GM23248 (cell line): ENCODE data around the gene DAAM1. TPM values are rescaled to one million over a fixed set of nuclear protein-coding genes. Genes with fewer than 3 reads are reported as not detected.

ENCODE experiments used
- DNase-seq: peaks from one replicate; pipeline ENCODE4 v3.0.0-alpha.2; 2015
- H2AFZ ChIP-seq: fragments of 200-600 bp; sonication (generic); 2 replicates; pipeline ENCODE4 v1.6.1; 2016; ENCODE audit warnings: antibody characterized with exemption
- H3F3A ChIP-seq: fragments of 200-600 bp; sonication (generic); 2 replicates; pipeline ENCODE4 v1.6.1; 2016; ENCODE audit warnings: mild to moderate bottlenecking, antibody characterized with exemption, mixed run types; ENCODE audit not compliant: insufficient read depth
- H3K27ac ChIP-seq: fragments of 200-600 bp; sonication (generic); 2 replicates; pipeline ENCODE4 v1.5.1; 2016; ENCODE audit warnings: mild to moderate bottlenecking
- H3K27me3 ChIP-seq: fragments of 200-600 bp; sonication (generic); replicated peaks from 2 replicates; pipeline ENCODE4 v1.6.1; 2016; ENCODE audit warnings: mild to moderate bottlenecking; ENCODE audit not compliant: insufficient read depth
- H3K36me3 ChIP-seq: fragments of 200-600 bp; sonication (generic); 2 replicates; pipeline ENCODE4 v1.6.1; 2016; ENCODE audit warnings: low read depth, mild to moderate bottlenecking
- H3K4me1 ChIP-seq: fragments of 200-600 bp; sonication (generic); 2 replicates; pipeline ENCODE4 v1.6.1; 2016; ENCODE audit warnings: mild to moderate bottlenecking; ENCODE audit not compliant: insufficient read depth
- H3K4me2 ChIP-seq: fragments of 200-600 bp; sonication (generic); one replicate; pipeline ENCODE4 v1.6.1; 2016; ENCODE audit warnings: mild to moderate bottlenecking; ENCODE audit not compliant: unreplicated experiment
- H3K4me3 ChIP-seq: fragments of 200-600 bp; sonication (generic); 2 replicates; pipeline ENCODE4 v1.5.1; 2016; ENCODE audit warnings: mild to moderate bottlenecking
- H3K79me2 ChIP-seq: fragments of 200-600 bp; sonication (generic); 2 replicates; pipeline ENCODE4 v1.6.1; 2016; ENCODE audit warnings: mild to moderate bottlenecking; ENCODE audit not compliant: insufficient read depth
- H3K9ac ChIP-seq: fragments of 200-600 bp; sonication (generic); 2 replicates; pipeline ENCODE4 v1.6.1; 2016; ENCODE audit warnings: mild to moderate bottlenecking
- H3K9me2 ChIP-seq: fragments of 200-600 bp; sonication (generic); 2 replicates; pipeline ENCODE4 v1.6.1; 2016; ENCODE audit warnings: mixed run types, mild to moderate bottlenecking, moderate library complexity; ENCODE audit not compliant: insufficient read depth
- H3K9me3 ChIP-seq: fragments of 200-600 bp; sonication (generic); one replicate; pipeline ENCODE4 v1.6.1; 2017; ENCODE audit warnings: low read depth
- H4K20me1 ChIP-seq: fragments of 200-600 bp; sonication (generic); 2 replicates; pipeline ENCODE4 v1.6.0; 2016; ENCODE audit not compliant: insufficient read depth
- EZH2 ChIP-seq: fragments of 200-600 bp; sonication (generic); IDR thresholded peaks from 2 replicates; pipeline ENCODE4 v1.6.1; 2018; ENCODE audit warnings: antibody characterized with exemption, mild to moderate bottlenecking; ENCODE audit not compliant: insufficient read depth, poor library complexity, severe bottlenecking
- EZH2phosphoT487 ChIP-seq: fragments of 200-600 bp; sonication (generic); IDR thresholded peaks from 2 replicates; pipeline ENCODE4 v1.6.1; 2018; ENCODE audit warnings: antibody characterized with exemption, moderate library complexity, mild to moderate bottlenecking, low read depth; ENCODE audit not compliant: insufficient read depth
- WGBS, 2 experiments: methylation state at CpG; one replicate each; pipeline ENCODE4 v1.1.6; 2015 to 2017; ENCODE audit warnings: low lambda C conversion rate in 2 of 2, low coverage in 1 of 2; ENCODE audit errors: missing lambda C conversion rate in 2 of 2; 5-methylcytosine and 5-hydroxymethylcytosine counted together
- in situ Hi-C: fragments of 300-500 bp; cut with MboI; formaldehyde crosslinking; loops from 2 replicates; pipeline ENCODE4 v1.15.0; 2020
- polyA plus RNA-seq: library from polyadenylated mRNA; unstranded; fragments of >200 nt; fragmentation: Nextera tagmentation; extraction: Ambion mirVana; gene quantifications from 2 replicates; pipeline ENCODE4 v1.2.1, GENCODE V29; 2016
- total RNA-seq: library from RNA; depleted of rRNA; stranded (reverse); fragments of >200 nt; shearing (Covaris generic); gene quantifications from 2 replicates; pipeline ENCODE4 v1.2.3, GENCODE V29; 2014

The DAAM1 gene
- total and polyA plus RNA-seq, 2 experiments from 2014 or later, result 17.4 to 17.5 TPM

DNA sequence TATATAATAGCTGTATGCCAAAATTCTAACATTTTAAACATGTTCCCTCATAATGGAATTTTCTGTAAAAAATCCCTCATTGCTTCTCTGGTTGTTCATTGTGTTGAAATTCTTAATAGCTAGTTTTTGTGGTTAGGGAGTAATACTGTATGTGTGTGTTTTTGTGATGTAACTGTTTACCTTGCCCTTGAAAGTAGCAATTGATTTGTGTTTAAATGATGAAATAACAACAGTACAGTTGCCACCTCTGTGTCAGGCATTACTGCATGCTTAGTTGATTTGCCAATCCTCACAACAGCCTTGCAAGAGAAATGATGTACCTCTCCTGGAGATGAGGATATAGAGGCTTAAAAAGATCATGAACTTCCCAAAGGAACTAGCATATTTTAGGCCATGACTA is 94.9 kb downstream of the DAAM1 start:
- Histone ChIP-seq H3K36me3 (no peaks in the 10 kb centered on the region), H3K4me2 (peak overlapping the region; percentile 48), H3K4me1 (peaks cover 52% of the 10 kb centered on the region), H3K27me3 (no peaks in the 10 kb centered on the region), H3K79me2 (no peaks in the 10 kb centered on the region), H3K9me3 (no peaks in the 10 kb centered on the region), H3F3A (peaks cover 48% of the 10 kb centered on the region), H3K9ac (peak overlapping the region; percentile 43; the same call in 1 of the 2 replicates), H3K27ac (peak overlapping the region; percentile 85), H4K20me1 (no peaks in the 10 kb centered on the region), H3K9me2 (no peaks in the 10 kb centered on the region; the same call in 1 of the 2 replicates), H3K4me3 (no peak overlapping the region), H2AFZ (no peak overlapping the region)
- TF ChIP-seq EZH2 (no peak), EZH2phosphoT487 (no peak)
- DNase-seq, result peak; percentile 81
- in situ Hi-C loops, result no loop called here

GRCh38 chr14:59284059-59284458 is 95.6 kb downstream of the DAAM1 start:
- TF ChIP-seq EZH2phosphoT487, result no peak
- TF ChIP-seq EZH2, result no peak
- Histone ChIP-seq H3K79me2 (no peaks in the 10 kb centered on the region), H3K9ac (peak overlapping the region; percentile 20; the same call in 1 of the 2 replicates), H3K9me3 (no peaks in the 10 kb centered on the region), H3K36me3 (no peaks in the 10 kb centered on the region), H3K4me2 (peak overlapping the region; percentile 7), H3K27ac (peak overlapping the region; percentile 85), H3K4me3 (no peak overlapping the region), H4K20me1 (no peaks in the 10 kb centered on the region), H3K27me3 (no peaks in the 10 kb centered on the region), H3F3A (peaks cover 41% of the 10 kb centered on the region), H3K9me2 (no peaks in the 10 kb centered on the region; the same call in 1 of the 2 replicates), H3K4me1 (peaks cover 45% of the 10 kb centered on the region), H2AFZ (no peak overlapping the region)
- peak; percentile 35 for DNase-seq
- 93 to 97% methylated on average over 1 of the region's 1 CpG for WGBS, 2 experiments
- in situ Hi-C loops, result no loop called here

DNA sequence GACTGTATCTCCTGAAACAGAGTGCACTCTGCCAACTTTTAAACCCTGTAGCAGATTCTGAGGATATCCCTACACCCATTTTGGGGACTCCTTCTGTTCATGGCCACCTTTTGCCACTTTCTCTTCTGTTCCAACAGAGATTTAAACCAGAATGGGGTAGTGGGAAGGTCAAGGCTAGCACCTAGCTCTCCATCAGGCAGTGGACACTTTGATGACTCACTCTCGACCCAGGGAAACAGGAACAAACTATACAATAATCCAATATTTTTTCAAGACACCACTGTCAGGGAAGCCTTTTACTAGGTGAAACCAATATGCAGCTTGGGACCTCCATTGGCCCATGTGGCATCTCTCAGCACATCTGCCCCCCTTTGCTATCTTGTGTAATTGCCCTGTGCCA is 103.6 kb downstream of the DAAM1 start:
- Histone ChIP-seq H3K79me2 (peaks cover 6% of the 10 kb centered on the region; the same call in 1 of the 2 replicates), H3F3A (peaks cover 34% of the 10 kb centered on the region), H3K4me3 (no peak overlapping the region), H3K4me2 (no peak overlapping the region), H3K9me3 (no peaks in the 10 kb centered on the region), H3K9ac (no peak overlapping the region), H2AFZ (no peak overlapping the region), H3K36me3 (0 out of 2 replicates have a peak, but pooled peaks cover 12% of the 10 kb centered on the region), H3K27ac (no peak overlapping the region), H3K9me2 (no peaks in the 10 kb centered on the region; the same call in 1 of the 2 replicates), H3K4me1 (peaks cover 25% of the 10 kb centered on the region), H4K20me1 (no peaks in the 10 kb centered on the region), H3K27me3 (no peaks in the 10 kb centered on the region)
- no peak for DNase-seq
- 89 to 96% methylated on average over 1 of the region's 1 CpG for WGBS, 2 experiments
- TF ChIP-seq EZH2phosphoT487, result no peak
- no peak for TF ChIP-seq EZH2
- in situ Hi-C loops, result no loop called here

- Histone ChIP-seq H3K36me3 (0 out of 2 replicates have a peak, but pooled peaks cover 12% of the 10 kb centered on the region), H3K27ac (no peak overlapping the region), H3K9me3 (no peaks in the 10 kb centered on the region), H3K4me3 (no peak overlapping the region), H2AFZ (no peak overlapping the region), H4K20me1 (no peaks in the 10 kb centered on the region), H3K27me3 (no peaks in the 10 kb centered on the region), H3K4me1 (peaks cover 25% of the 10 kb centered on the region), H3K4me2 (no peak overlapping the region), H3K9ac (no peak overlapping the region), H3K79me2 (peaks cover 9% of the 10 kb centered on the region; the same call in 1 of the 2 replicates), H3F3A (peaks cover 34% of the 10 kb centered on the region), H3K9me2 (no peaks in the 10 kb centered on the region)
- no peak for DNase-seq
- TF ChIP-seq EZH2phosphoT487 (no peak), EZH2 (no peak)
- in situ Hi-C loops, result no loop called here
- WGBS, 2 experiments, result 93 to 98% methylated on average over 4 of the region's 4 CpGs
These were observed 104.6 kb downstream of the DAAM1 start for GRCh38 chr14:59292921-59293534.
